GM19023 (cell line): ENCODE data around the gene PEMT.

ENCODE experiments used
- ATAC-seq: cut with Tn5 transposase; IDR thresholded peaks from one replicate; pipeline ENCODE4 v1.9.1; 2021; ENCODE audit warnings: mild to moderate bottlenecking, moderate library complexity; ENCODE audit not compliant: unreplicated experiment

PEMT gene

DNA sequence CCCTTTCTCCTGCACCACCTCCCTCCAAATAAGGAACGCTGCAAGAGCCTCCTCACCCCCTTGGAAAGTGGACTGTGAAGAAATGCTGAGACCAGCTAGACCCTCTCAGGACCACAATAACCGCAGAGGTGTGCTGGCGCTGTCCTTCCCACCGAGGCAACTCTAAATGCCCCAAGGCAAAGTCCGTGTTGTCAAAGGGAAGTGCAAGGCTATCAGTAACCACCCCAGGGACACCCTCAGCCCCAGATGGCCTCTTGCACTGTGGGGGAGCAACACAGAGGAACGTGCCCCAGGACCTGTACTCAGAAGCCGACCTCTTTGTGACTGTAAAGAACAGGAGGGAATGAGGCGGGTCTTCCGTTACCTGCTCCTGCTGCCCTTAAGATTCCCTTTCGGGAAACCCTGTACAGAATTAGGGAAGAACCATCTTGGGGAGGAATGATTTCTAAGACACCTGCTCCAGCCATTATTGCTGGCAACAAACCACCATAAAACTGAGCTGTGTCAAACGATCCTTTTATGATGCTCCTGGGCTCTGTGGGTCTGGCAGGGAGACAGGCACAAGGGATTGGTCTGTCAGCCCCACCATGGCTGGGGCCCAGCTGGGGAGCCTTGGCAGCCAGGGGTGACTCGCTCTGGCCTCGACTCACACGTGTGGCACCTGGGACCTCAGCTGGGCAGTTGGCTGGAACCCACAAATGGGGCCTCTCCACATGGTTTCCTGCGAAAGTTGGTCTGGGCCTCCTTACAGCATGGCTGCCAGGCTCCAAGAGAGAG is 129.3 kb downstream of the PEMT start:
- ATAC-seq, result no peak

GRCh38 chr17:17460038-17460437 is 131.5 kb downstream of the PEMT start:
- ATAC-seq, result no peak

DNA sequence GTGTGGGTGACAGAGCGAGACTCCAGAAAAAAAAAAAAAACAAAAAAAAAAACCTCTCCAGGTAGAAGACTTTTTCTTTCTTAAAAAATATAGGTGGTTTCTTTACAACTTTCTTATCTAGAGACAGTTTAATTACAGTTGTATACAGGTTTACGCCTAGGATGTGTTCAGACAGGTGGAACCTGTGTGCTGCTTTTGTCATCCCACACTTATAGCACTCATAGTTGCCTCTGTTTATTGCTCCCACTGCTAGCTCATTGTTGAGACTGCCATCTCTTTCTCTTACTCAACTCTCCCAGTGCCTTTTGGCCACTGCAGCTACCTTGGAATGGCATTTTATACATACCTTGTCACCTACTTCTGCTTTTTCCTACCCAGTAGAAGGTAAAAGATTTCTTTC is 133.8 kb downstream of the PEMT start:
- ATAC-seq, result no peak

DNA sequence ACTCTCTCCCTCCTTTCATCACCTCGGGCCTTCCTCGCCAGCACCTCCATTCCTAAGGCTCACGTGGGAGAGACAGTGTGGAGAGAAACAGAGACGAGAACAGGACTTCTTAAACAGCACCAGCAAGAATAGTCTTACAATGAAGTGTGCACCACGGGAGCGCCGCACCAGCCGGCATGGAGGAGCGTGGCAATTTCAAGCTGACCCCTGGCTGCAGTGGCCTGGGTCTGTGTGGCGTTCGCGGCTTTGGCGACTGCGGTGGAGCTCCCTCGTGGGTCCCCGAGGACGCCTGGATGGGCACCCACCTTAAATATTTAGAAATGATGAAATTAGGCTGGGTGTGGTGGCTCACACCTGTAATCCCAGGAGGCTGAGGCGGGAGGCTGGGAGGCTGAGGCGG is 135.3 kb downstream of the PEMT start:
- ATAC-seq, result no peak
